HepG2 (cell line): ENCODE results near the gene NOTCH3.

ENCODE experiments used
- CAMTA2 ChIP-seq: sonication (generic); formaldehyde crosslinking; IDR thresholded peaks from 2 replicates; pipeline ENCODE4 v1.4.0; 2020; ENCODE audit warnings: mild to moderate bottlenecking, missing genetic modification reagents, borderline replicate concordance
- CTCF ChIP-seq: sonication (generic); formaldehyde crosslinking; IDR thresholded peaks from 2 replicates; pipeline ENCODE4 v1.5.0; 2020; ENCODE audit warnings: mild to moderate bottlenecking, missing genetic modification reagents, moderate library complexity
- FOXA1 ChIP-seq, 2 experiments: fragments of 450-650 bp in 1 of 2; sonication (generic) in 1 of 2; formaldehyde crosslinking in 1 of 2; IDR thresholded peaks; 2 replicates each; pipeline versions ENCODE4 v1.4.0 to v1.6.1; 2016 to 2020; ENCODE audit warnings: missing genetic modification reagents in 1 of 2
- HDAC2 ChIP-seq: sonication (generic); formaldehyde crosslinking; IDR thresholded peaks from 2 replicates; pipeline ENCODE4 v1.4.0; 2020; ENCODE audit warnings: missing genetic modification reagents
- MXI1 ChIP-seq: IDR thresholded peaks from 3 replicates; pipeline ENCODE4 v1.6.1; 2012; ENCODE audit warnings: low read depth, low read length, inconsistent platforms, borderline replicate concordance
- ZNF24 ChIP-seq: fragments of 450-650 bp; IDR thresholded peaks from 2 replicates; pipeline ENCODE4 v1.6.1; 2017; ENCODE audit warnings: antibody characterized with exemption, mild to moderate bottlenecking

GRCh38 chr19:15184776-15185175, 16.0 kb downstream of the NOTCH3 start:
- TF ChIP-seq MXI1, result no peak
- TF ChIP-seq CAMTA2, result no peak
- TF ChIP-seq CTCF (CRISPR knock-in tag), result no peak
- TF ChIP-seq FOXA1 (IDR thresholded peaks at IDR 0.05), result no peak
- no peak for TF ChIP-seq FOXA1 (CRISPR knock-in tag; IDR thresholded peaks at IDR 0.05)
- no peak for TF ChIP-seq HDAC2
- TF ChIP-seq ZNF24, result no peak
